DND-41 (cell line): ENCODE measurements around the gene FXYD4.

Experiments used
- ATAC-seq: fragments of 200-7000 bp; cut with Tn5 transposase; 3 replicates; pipeline ENCODE4 v1.9.1; 2021; ENCODE audit warnings: low read depth; ENCODE audit not compliant: insufficient read depth
- DNase-seq: peaks from one replicate; pipeline ENCODE4 v3.0.0-alpha.2; 2020
- H2AFZ ChIP-seq: 2 replicates; pipeline ENCODE4 v1.6.0; 2012; ENCODE audit warnings: low read depth, low read length
- H3K27ac ChIP-seq: 2 replicates; pipeline ENCODE4 v1.5.1; 2012; ENCODE audit warnings: low read length, inconsistent platforms
- H3K27me3 ChIP-seq: fragments of 200-600 bp; sonication (generic); 2 replicates; pipeline ENCODE4 v1.6.0; 2012; ENCODE audit warnings: low read length, mild to moderate bottlenecking, inconsistent platforms; ENCODE audit not compliant: insufficient read depth, poor library complexity
- H3K36me3 ChIP-seq: 2 replicates; pipeline ENCODE4 v1.5.1; 2012; ENCODE audit warnings: low read length, inconsistent platforms; ENCODE audit not compliant: insufficient read depth
- H3K4me1 ChIP-seq: 2 replicates; pipeline ENCODE4 v1.5.1; 2012; ENCODE audit warnings: mild to moderate bottlenecking, low read length; ENCODE audit not compliant: insufficient read depth
- H3K4me2 ChIP-seq: 2 replicates; pipeline ENCODE4 v1.6.0; 2012; ENCODE audit warnings: mild to moderate bottlenecking, moderate library complexity, low read length, inconsistent platforms; ENCODE audit not compliant: insufficient read depth
- H3K4me3 ChIP-seq, 2 experiments: fragments of 200-600 bp in 1 of 2; shearing (Covaris generic) in 1 of 2; 2 replicates each; pipeline ENCODE4 v1.5.1; 2012 to 2016; ENCODE audit warnings: inconsistent platforms in 2 of 2, low read length in 2 of 2, mild to moderate bottlenecking in 2 of 2, low read depth in 1 of 2, moderate library complexity in 1 of 2
- H3K79me2 ChIP-seq: 2 replicates; pipeline ENCODE4 v1.6.0; 2012; ENCODE audit warnings: low read length, inconsistent platforms; ENCODE audit not compliant: insufficient read depth
- H3K9ac ChIP-seq: 2 replicates; pipeline ENCODE4 v1.6.0; 2012; ENCODE audit warnings: low read depth, mild to moderate bottlenecking, inconsistent platforms, low read length, moderate library complexity
- H3K9me3 ChIP-seq: 2 replicates; pipeline ENCODE4 v1.5.1; 2012; ENCODE audit warnings: low read length, moderate library complexity, mild to moderate bottlenecking, inconsistent platforms; ENCODE audit not compliant: insufficient read depth, severe bottlenecking
- H4K20me1 ChIP-seq: 2 replicates; pipeline ENCODE4 v1.6.0; 2012; ENCODE audit warnings: low read length; ENCODE audit not compliant: insufficient read depth
- CTCF ChIP-seq: IDR thresholded peaks from 2 replicates; pipeline ENCODE4 v1.5.1; 2012; ENCODE audit warnings: borderline replicate concordance, low read length, moderate library complexity, mild to moderate bottlenecking; ENCODE audit not compliant: poor library complexity, severe bottlenecking; ENCODE audit errors: extremely low read depth
- EZH2 ChIP-seq: IDR thresholded peaks from 3 replicates; pipeline ENCODE4 v1.6.1; 2012; ENCODE audit warnings: borderline replicate concordance, low read depth, mild to moderate bottlenecking, moderate library complexity, low read length, inconsistent platforms; ENCODE audit not compliant: severe bottlenecking

FXYD4 gene

GRCh38 chr10:43408710-43409384, 37.4 kb downstream of the FXYD4 start, which contains the start of gene HNRNPF:
Gene HNRNPF (minus strand): TSS chr10:43409186. CDS start chr10:43387884, 21,302 bp downstream.
- Histone ChIP-seq H3K27me3 (no peaks in the 10 kb centered on the region), H3K9me3 (no peaks in the 10 kb centered on the region), H3K36me3 (peaks cover 30% of the 10 kb centered on the region), H3K4me2 (peak within 1 kb of the TSS; percentile 94), H3K79me2 (peaks cover 64% of the 10 kb centered on the region), H3K4me1 (peaks cover 34% of the 10 kb centered on the region), H3K27ac (peak within 1 kb of the TSS; percentile 100), H4K20me1 (peaks cover 35% of the 10 kb centered on the region), H3K4me3 (peak within 1 kb of the TSS; percentile 83 to 87), H2AFZ (peak within 1 kb of the TSS; percentile 82), H3K9ac (peak within 1 kb of the TSS; percentile 98)
- no peak for TF ChIP-seq EZH2
- no peak for TF ChIP-seq CTCF
- DNase-seq = peak; percentile 96
- peak; percentile 73 for ATAC-seq

GRCh38 chr10:43409385-43410109, 38.1 kb downstream of the FXYD4 start:
- Histone ChIP-seq H3K9ac (peak overlapping the region; percentile 98), H3K4me3 (peak overlapping the region; percentile 63 to 87), H3K27ac (peak overlapping the region; percentile 100), H3K4me1 (peaks cover 27% of the 10 kb centered on the region), H3K27me3 (no peaks in the 10 kb centered on the region), H3K36me3 (peaks cover 23% of the 10 kb centered on the region; the same call in 1 of the 2 replicates), H3K79me2 (peaks cover 57% of the 10 kb centered on the region), H3K4me2 (peak overlapping the region; percentile 94), H2AFZ (peak overlapping the region; percentile 82), H4K20me1 (peaks cover 28% of the 10 kb centered on the region), H3K9me3 (no peaks in the 10 kb centered on the region)
- DNase-seq (peak; percentile 87), ATAC-seq (peak; percentile 25)
- TF ChIP-seq EZH2 (no peak), CTCF (peak; percentile 5)

GRCh38 chr10:43410345-43410744, 38.9 kb downstream of the FXYD4 start:
- Histone ChIP-seq H4K20me1 (peaks cover 21% of the 10 kb centered on the region), H3K4me1 (peaks cover 19% of the 10 kb centered on the region), H3K9me3 (no peaks in the 10 kb centered on the region), H2AFZ (peak overlapping the region; percentile 82), H3K27ac (peak overlapping the region; percentile 100), H3K79me2 (peaks cover 49% of the 10 kb centered on the region), H3K4me3 (peak overlapping the region; percentile 63 to 87; a peak in 2 of 4 replicates), H3K36me3 (peaks cover 17% of the 10 kb centered on the region; the same call in 1 of the 2 replicates), H3K4me2 (peak overlapping the region; percentile 94), H3K9ac (peak overlapping the region; percentile 98), H3K27me3 (no peaks in the 10 kb centered on the region)
- DNase-seq = no peak
- no peak for ATAC-seq
- TF ChIP-seq EZH2 (no peak), CTCF (no peak)
